ENCODE measurements around the gene TLE3.

Gene TLE3

GRCh38 chr15:70098461-70099166 lies 897 bp upstream of the TLE3 start:
- peak; percentile 51 for DNase-seq

DNA sequence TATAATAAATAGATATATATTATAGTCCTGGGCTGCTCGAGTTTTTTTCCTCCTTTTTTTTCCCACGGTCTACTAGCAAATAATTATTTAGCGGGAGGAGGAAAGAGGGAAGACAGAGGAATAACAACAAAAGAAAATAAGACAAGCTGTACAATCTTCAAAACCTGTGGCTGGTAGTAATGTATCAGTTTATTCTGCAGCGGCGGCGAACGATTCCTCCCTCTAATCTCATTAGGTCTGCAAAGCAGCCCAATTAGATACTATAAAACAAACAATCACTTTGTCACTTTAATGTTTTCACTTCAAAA lies 390 bp upstream of the TLE3 start:
- DNase-seq, result no peak

GRCh38 chr15:70097063-70097320 lies 725 bp downstream of the TLE3 start:
- DNase-seq, result no peak

- DNase-seq, result peak; percentile 75
These were observed 1.3 kb downstream of the TLE3 start for GRCh38 chr15:70096215-70097062.

DNA sequence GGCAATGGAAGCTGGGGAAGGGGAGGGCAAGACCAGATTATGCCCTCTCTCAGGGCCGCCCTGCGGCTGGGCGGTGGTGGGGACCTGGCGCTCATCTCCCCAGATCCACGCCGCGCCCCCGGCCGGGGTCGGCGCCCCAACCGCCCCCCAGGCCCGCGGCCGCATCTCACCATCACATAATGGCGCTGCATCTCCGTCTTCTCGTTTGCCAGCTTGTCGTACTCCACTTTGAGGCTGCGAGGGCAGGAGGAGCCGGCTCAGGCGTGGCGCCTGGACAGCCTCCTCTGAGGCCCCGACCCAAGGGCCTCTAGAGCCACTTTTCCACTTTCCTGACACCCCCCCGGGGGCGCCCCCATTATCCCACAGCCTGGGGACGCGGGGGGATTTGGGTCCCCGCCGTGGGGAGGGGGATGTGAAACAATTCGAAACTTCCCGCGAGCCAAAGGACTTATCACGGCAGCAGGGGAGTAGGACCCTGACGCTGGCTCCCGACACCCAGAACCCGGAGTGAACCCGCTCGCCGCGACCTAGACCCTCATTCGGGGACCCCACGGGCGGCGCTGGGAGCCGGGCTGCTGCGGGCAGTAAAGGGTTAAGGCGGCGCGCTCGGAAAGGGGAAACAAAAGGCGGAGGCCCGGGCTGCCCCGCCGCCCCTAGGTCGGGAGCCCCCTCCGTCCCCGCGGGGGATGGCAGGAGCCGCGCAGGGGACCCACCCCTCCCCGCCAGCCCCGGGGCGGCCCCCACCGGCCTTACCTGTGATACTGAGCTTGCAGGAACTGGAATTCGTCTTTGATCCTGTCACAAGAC lies 2.1 kb downstream of the TLE3 start:
- DNase-seq, result peak; percentile 84

DNA sequence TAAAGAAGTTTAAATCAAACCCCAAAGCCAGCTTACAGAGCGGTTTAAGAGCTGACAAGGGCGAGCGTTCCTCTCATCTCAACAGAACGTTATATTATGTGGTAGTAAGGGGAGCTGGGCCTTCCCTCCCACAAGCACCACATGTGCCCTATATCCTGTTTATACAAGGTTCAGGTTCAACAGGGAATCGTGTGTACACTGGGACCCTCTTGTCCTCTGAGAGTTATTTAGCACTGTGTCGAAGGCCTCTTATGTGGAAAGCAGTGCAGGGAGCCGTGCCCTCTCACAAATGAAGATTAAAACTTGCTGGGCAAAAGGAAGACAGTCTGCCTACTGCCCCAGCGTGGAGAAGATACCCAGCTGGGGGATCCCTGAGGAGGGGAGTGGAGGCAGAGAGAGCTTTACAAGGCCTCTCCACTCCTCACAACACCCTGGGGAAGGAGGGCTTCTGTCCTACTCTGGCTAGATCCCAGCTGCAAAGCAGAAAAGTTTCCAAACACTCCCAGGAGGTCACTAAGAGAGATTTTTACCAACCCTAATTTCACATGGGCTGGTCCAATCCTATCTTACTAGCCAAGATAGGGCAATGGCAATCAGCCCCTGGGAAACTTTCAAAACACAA lies 2.9 kb downstream of the TLE3 start:
- DNase-seq, result peak; percentile 47

DNA sequence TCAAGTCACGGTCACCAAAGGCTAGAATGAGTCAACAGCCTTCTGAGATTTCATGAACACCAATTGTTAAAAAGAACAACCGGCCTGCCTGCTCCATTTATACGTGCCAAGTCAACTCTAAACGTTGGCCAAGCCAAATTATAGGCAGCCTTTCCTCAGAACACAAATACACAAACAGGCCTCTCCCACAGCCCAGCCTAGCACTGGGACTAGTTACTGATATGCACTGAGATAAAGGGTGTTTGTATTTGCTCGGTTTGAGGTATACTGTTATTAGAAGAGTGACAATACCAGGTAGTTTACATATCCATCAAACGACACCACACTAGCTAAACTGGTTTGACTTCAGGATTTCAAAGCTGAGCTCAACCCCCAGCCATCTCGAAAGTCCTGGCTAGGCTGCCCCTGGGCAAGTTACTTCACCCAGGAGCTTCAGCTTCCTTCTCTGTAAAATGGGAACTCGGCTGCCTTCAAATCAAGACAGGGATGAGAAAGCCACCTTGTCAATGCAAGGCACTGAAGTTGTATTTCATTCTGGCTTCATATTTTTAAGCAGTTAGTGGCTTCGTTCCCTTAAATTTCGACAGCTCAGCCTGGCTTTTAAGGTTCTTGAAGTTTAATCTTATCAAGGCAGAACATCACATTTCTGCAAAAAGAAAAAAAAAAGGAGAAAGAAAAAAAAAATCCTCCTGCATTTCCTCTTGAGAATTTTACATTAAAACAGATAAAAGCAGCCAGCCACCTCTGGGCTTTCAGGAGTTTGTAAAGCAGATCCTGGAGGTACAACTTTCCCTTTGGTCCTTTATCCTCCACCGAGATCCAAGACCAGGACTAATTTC lies 4.0 kb downstream of the TLE3 start:
- peak; percentile 67 for DNase-seq

- no peak for DNase-seq
These were observed 4.6 kb downstream of the TLE3 start for GRCh38 chr15:70093070-70093469.

GRCh38 chr15:70092464-70093027 lies 5.2 kb downstream of the TLE3 start:
- no peak for DNase-seq

- peak; percentile 88 for DNase-seq
These were observed 5.8 kb downstream of the TLE3 start for GRCh38 chr15:70091726-70092463.

GRCh38 chr15:70090436-70091296 lies 7.1 kb downstream of the TLE3 start:
- DNase-seq, result no peak

DNA sequence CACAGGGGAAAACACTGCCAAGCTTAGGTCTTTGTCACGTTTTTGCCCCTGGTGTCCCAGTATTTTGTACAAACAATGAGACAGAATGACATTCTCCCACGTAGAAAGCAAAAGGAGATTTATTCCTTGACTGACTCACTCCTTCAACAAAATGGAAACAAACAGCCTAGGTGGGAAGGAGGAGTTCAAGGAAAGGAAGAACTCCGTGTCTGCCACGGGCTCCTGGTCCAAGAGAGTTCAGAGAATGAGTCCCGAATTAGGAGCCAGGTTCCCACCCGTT lies 8.1 kb downstream of the TLE3 start:
- no peak for DNase-seq

GRCh38 chr15:70088887-70089691 lies 8.6 kb downstream of the TLE3 start:
- peak; percentile 14 for DNase-seq

GRCh38 chr15:70088455-70088854 lies 9.3 kb downstream of the TLE3 start:
- no peak for DNase-seq

DNA sequence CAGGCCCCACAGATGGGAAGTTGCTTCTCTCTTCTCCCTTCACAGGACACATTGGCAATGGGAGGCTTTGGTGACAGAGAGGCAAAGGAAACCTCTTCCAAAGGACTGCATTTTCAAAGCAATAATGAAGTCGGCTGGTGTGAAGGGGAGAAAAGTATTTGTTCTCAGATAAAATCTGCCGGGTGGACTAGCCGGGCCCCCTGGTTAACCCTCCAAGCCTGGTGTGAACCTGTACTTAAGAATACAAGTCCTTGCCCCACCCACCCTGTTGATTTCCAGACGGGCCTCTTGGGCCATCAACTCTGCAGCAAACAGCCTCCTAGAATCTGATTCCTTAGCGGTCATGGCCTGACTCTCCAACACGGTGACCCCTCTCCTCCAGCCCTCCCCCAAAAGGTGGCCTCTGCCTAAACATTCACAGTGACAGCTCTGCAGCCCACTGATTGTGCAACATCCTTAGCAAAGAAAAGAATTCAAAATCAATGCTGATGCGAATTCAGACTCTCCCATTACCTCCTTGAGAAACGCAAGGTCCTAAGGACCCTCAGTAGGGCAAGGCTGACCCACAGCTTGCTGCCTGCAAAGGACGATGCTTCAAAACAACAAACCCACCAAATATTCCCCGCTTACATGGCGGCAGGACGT lies 9.9 kb downstream of the TLE3 start:
- no peak for DNase-seq

- DNase-seq, result peak; percentile 93
These were observed 11.1 kb downstream of the TLE3 start for GRCh38 chr15:70086636-70087035.

GRCh38 chr15:70084461-70084860 lies 13.3 kb downstream of the TLE3 start:
- peak; percentile 78 for DNase-seq

- DNase-seq, result no peak
These were observed 13.8 kb downstream of the TLE3 start for GRCh38 chr15:70083946-70084345.

DNA sequence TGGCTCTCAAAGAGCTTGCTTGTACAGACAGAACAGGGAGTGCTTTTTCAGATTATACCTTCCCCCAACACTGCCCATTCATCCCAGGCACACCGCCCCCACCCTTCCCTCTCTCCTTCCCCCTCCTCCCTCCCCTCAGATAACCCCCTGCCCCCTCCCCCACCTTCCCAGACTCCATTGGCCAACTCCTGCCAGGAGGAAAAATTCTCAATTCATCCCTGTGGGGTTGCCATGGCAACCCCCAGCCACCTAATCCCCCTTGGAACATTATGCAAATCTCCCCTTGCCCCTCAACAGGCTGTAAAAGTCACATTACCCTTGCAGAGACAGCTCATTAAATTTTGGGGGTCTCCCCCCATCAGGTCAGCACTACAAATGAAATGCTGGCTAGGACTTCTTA lies 14.3 kb downstream of the TLE3 start:
- no peak for DNase-seq
